ENCODE results near the gene OPCML. TPM values are rescaled to one million over a fixed set of nuclear protein-coding genes. Genes with fewer than 3 reads are reported as not detected.

The OPCML gene
- polyA plus RNA-seq, 1 donor from 2014 or later: 11.6 TPM

DNA sequence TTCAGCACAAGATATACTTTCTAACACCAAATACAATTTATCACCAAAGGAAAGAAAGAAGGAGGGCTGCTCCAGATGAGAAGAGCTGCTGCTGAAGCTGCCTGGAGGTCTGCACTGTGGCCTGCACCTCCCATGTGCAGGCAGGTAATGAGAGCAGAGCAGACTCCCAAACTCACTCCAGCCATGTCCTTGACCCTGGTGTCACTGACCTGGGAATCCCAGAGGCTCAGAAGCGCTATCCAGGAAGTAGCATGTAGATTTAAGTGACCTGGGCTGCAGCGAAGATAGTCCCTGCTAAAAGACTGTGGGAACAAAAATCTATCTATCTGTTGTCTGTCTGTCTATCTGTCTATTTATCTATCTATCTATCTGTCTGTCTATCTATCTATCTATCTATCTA is 816.3 kb downstream of the OPCML start:
- no peak overlapping the region for H3K4me3 ChIP-seq (ENCODE audit: low read length)
- H3K9me2 ChIP-seq (ENCODE audit: insufficient read depth, low read length): no peaks in the 10 kb centered on the region
- no peak overlapping the region for H3K27ac ChIP-seq (ENCODE audit: low read length)
- no peaks in the 10 kb centered on the region for H3K36me3 ChIP-seq (ENCODE audit: insufficient read depth, low read length)
- TF ChIP-seq SMC3 (conservative IDR thresholded peaks at IDR 0.05; ENCODE audit: poor library complexity): no peak
- no peak for TF ChIP-seq RAD21 (conservative IDR thresholded peaks at IDR 0.05)
- TF ChIP-seq EP300 (conservative IDR thresholded peaks at IDR 0.05; ENCODE audit: poor library complexity, severe bottlenecking): no peak
- TF ChIP-seq TAF1 (IDR thresholded peaks at IDR 0.05; ENCODE audit: low read depth): no peak
- no peak for TF ChIP-seq MXI1 (conservative IDR thresholded peaks at IDR 0.05; ENCODE audit: poor library complexity, severe bottlenecking)
- TF ChIP-seq, protein P1, sequence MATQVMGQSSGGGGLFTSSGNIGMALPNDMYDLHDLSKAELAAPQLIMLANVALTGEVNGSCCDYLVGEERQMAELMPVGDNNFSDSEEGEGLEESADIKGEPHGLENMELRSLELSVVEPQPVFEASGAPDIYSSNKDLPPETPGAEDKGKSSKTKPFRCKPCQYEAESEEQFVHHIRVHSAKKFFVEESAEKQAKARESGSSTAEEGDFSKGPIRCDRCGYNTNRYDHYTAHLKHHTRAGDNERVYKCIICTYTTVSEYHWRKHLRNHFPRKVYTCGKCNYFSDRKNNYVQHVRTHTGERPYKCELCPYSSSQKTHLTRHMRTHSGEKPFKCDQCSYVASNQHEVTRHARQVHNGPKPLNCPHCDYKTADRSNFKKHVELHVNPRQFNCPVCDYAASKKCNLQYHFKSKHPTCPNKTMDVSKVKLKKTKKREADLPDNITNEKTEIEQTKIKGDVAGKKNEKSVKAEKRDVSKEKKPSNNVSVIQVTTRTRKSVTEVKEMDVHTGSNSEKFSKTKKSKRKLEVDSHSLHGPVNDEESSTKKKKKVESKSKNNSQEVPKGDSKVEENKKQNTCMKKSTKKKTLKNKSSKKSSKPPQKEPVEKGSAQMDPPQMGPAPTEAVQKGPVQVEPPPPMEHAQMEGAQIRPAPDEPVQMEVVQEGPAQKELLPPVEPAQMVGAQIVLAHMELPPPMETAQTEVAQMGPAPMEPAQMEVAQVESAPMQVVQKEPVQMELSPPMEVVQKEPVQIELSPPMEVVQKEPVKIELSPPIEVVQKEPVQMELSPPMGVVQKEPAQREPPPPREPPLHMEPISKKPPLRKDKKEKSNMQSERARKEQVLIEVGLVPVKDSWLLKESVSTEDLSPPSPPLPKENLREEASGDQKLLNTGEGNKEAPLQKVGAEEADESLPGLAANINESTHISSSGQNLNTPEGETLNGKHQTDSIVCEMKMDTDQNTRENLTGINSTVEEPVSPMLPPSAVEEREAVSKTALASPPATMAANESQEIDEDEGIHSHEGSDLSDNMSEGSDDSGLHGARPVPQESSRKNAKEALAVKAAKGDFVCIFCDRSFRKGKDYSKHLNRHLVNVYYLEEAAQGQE (IDR thresholded peaks at IDR 0.05; ENCODE audit: borderline replicate concordance): no peak
- no peak for TF ChIP-seq EZH2 (IDR thresholded peaks at IDR 0.05; ENCODE audit: borderline replicate concordance, insufficient read depth, low read length, poor library complexity, severe bottlenecking)
- TF ChIP-seq POLR2AphosphoS5 (IDR thresholded peaks at IDR 0.05): no peak
- TF ChIP-seq, protein P2, sequence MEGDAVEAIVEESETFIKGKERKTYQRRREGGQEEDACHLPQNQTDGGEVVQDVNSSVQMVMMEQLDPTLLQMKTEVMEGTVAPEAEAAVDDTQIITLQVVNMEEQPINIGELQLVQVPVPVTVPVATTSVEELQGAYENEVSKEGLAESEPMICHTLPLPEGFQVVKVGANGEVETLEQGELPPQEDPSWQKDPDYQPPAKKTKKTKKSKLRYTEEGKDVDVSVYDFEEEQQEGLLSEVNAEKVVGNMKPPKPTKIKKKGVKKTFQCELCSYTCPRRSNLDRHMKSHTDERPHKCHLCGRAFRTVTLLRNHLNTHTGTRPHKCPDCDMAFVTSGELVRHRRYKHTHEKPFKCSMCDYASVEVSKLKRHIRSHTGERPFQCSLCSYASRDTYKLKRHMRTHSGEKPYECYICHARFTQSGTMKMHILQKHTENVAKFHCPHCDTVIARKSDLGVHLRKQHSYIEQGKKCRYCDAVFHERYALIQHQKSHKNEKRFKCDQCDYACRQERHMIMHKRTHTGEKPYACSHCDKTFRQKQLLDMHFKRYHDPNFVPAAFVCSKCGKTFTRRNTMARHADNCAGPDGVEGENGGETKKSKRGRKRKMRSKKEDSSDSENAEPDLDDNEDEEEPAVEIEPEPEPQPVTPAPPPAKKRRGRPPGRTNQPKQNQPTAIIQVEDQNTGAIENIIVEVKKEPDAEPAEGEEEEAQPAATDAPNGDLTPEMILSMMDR (IDR thresholded peaks at IDR 0.05; ENCODE audit: poor library complexity, severe bottlenecking): no peak
- H4K20me1 ChIP-seq (ENCODE audit: insufficient read depth): no peaks in the 10 kb centered on the region
- H3K4me2 ChIP-seq (ENCODE audit: low read length): no peak overlapping the region
- no peak overlapping the region for H2AFZ ChIP-seq (ENCODE audit: low read depth, low read length)
- no peaks in the 10 kb centered on the region for H3K27me3 ChIP-seq (ENCODE audit: insufficient read depth, low read depth, low read length)
- no peaks in the 10 kb centered on the region for H3K79me2 ChIP-seq (replicated peaks; ENCODE audit: insufficient read depth, low read length)
- H3K9me3 ChIP-seq (ENCODE audit: low read length): no peaks in the 10 kb centered on the region
- H3F3A ChIP-seq (ENCODE audit: insufficient read depth, low read length, poor library complexity, severe bottlenecking): no peaks in the 10 kb centered on the region
- no peak overlapping the region for H3K9ac ChIP-seq (ENCODE audit: low read length)

DNA sequence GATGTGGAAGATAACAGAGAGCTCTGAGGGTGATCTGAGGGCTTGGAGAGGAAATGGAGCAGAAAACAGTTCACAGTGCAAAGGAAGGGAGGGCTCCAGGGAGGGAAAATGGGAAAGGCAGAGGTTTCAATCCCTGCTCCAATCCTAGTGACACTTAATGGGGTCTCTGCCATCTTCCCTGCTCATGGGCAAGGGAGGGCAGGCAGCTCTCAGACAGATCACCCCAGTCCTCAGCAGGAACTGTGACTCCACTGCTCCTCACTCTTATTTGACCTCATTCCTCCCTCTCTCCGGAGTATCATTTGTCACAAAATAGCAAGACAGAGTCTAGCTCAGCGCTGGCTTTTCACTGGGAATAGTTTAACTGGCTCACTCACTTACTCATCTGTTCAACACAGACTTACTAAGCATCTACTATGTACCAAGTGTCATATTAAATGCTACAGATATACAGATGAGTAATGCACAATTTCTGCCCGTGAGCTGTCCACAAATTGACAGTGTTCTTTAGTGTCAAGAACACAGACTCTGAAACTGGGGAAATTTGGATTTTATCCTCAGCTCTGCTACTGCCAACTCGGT is 817.4 kb downstream of the OPCML start:
- H3K79me2 ChIP-seq (replicated peaks; ENCODE audit: insufficient read depth, low read length): no peaks in the 10 kb centered on the region
- H3K4me2 ChIP-seq (ENCODE audit: low read length): no peak overlapping the region
- no peaks in the 10 kb centered on the region for H3K9me2 ChIP-seq (ENCODE audit: insufficient read depth, low read length)
- no peaks in the 10 kb centered on the region for H3K27me3 ChIP-seq (ENCODE audit: insufficient read depth, low read depth, low read length)
- TF ChIP-seq POLR2AphosphoS5 (IDR thresholded peaks at IDR 0.05): no peak
- TF ChIP-seq, protein P1 (IDR thresholded peaks at IDR 0.05; ENCODE audit: borderline replicate concordance): no peak
- H3K4me3 ChIP-seq (ENCODE audit: low read length): no peak overlapping the region
- no peak overlapping the region for H2AFZ ChIP-seq (ENCODE audit: low read depth, low read length)
- no peaks in the 10 kb centered on the region for H3K36me3 ChIP-seq (ENCODE audit: insufficient read depth, low read length)
- no peaks in the 10 kb centered on the region for H4K20me1 ChIP-seq (ENCODE audit: insufficient read depth)
- no peaks in the 10 kb centered on the region for H3F3A ChIP-seq (ENCODE audit: insufficient read depth, low read length, poor library complexity, severe bottlenecking)
- no peaks in the 10 kb centered on the region for H3K9me3 ChIP-seq (ENCODE audit: low read length)
- H3K27ac ChIP-seq (ENCODE audit: low read length): no peak overlapping the region
- H3K9ac ChIP-seq (ENCODE audit: low read length): no peak overlapping the region
